Heart left ventricle (tissue), 16 donors: ENCODE data around the gene TMEM258. TPM values are rescaled to one million over a fixed set of nuclear protein-coding genes. Genes with fewer than 3 reads are reported as not detected.

Experiments used
- ATAC-seq, 4 donors: fragments of 200-7000 bp; cut with Tn5 transposase; one replicate each; pipeline ENCODE4 v1.9.1; 2020 to 2022; ENCODE audit warnings: moderate library complexity in 4 of 4, mild to moderate bottlenecking in 3 of 4, moderate number of reproducible peaks in 1 of 4
- DNase-seq, 5 donors: peaks; one replicate each; pipeline ENCODE4 v3.0.0-alpha.2; 2020
- H3K27ac ChIP-seq, 12 donors: fragments of 200-600 bp; sonication (generic) in 4 of 12; one replicate each; pipeline versions ENCODE4 v1.5.0 to v1.8.0; 2016 to 2022; ENCODE audit warnings: mild to moderate bottlenecking in 2 of 12
- H3K27me3 ChIP-seq, 9 donors: fragments of 200-600 bp; sonication (generic) in 2 of 9; one replicate each; pipeline versions ENCODE4 v1.5.1 to v1.8.0; 2016 to 2022; ENCODE audit warnings: mild to moderate bottlenecking in 3 of 9
- H3K36me3 ChIP-seq, 9 donors: fragments of 200-600 bp; sonication (generic) in 2 of 9; one replicate each; pipeline versions ENCODE4 v1.5.0 to v1.8.0; 2018 to 2022; ENCODE audit warnings: mild to moderate bottlenecking in 2 of 9
- H3K4me1 ChIP-seq, 12 donors: fragments of 200-600 bp; sonication (generic) in 4 of 12; one replicate each; pipeline versions ENCODE4 v1.5.0 to v1.8.0; 2016 to 2022; ENCODE audit warnings: mild to moderate bottlenecking in 3 of 12
- H3K4me3 ChIP-seq, 12 donors: fragments of 200-600 bp; sonication (generic) in 4 of 12; one replicate each; pipeline versions ENCODE4 v1.5.0 to v1.8.0; 2017 to 2022; ENCODE audit warnings: mild to moderate bottlenecking in 9 of 12, moderate library complexity in 4 of 12
- H3K9me3 ChIP-seq, 12 donors: fragments of 200-600 bp; sonication (generic) in 4 of 12; one replicate each; pipeline versions ENCODE4 v1.5.0 to v1.8.0; 2016 to 2022; ENCODE audit warnings: mild to moderate bottlenecking in 1 of 12
- POLR2A ChIP-seq, 2 donors: fragments of 450-650 bp; IDR thresholded peaks; one replicate each; pipeline ENCODE4 v1.6.1; 2017; ENCODE audit warnings: antibody characterized with exemption in 2 of 2, mild to moderate bottlenecking in 2 of 2, moderate library complexity in 2 of 2
- WGBS, 4 donors: extraction: QIAGEN DNeasy Blood & Tissue Kit in 2 of 4; methylation state at CpG; one replicate each; pipeline versions ENCODE4 v1.1.5 to v1.1.7; 2013 to 2018; 5-methylcytosine and 5-hydroxymethylcytosine counted together
- intact Hi-C, 10 donors: fragments of 100-400 bp; cut with DNase I; formaldehyde crosslinking; loops; one replicate each; pipeline versions ENCODE4 v1.11.1 to v1.14.2; 2022
- polyA plus RNA-seq, 2 donors: library from polyadenylated mRNA; stranded (reverse); fragments of 200-250 nt; gene quantifications; one replicate each; pipeline ENCODE4 v1.2.3, GENCODE V29; 2013
- total RNA-seq, 9 donors: library from RNA; depleted of rRNA in 2 of 9; stranded (reverse); fragments of >200 nt in 2 of 9; fragmentation: NEBNext Ultra II Directional in 3 of 9; extraction: Animal tissue kit (Norgen Biotek cat#: 25700) in 3 of 9; gene quantifications; one replicate each; pipeline versions ENCODE4 v1.1.0 to v1.2.4, GENCODE V29; 2016 to 2023
- TF ChIP-seq, protein P1 (sequence below), 12 donors: fragments of 200-600 bp; sonication (generic) in 4 of 12; IDR thresholded peaks; one replicate each; pipeline versions ENCODE4 v1.5.0 to v1.8.0; 2018 to 2022; ENCODE audit warnings: antibody characterized with exemption in 12 of 12, mild to moderate bottlenecking in 5 of 12
- donor health status: ischemic (EF 13 %, LVEDD 7.1; RV severe dilation, severe dysfunction).
- donor health status: healthy with polysubstance abuse.
- donor health status: DM: no; HTN: yes; CAD: no.
- donor health status: DM: no; HTN: no; CAD: no.
- donor health status: ischemic (EF 25% LVEDD 6.9; RV normal size, moderate dysfunction).
- donor health status: ischemic (EF 25% LVEDD 5.7; RV mildly dilated, moderate dysfunction).
- donor health status: healthy.
- donor health status: DM: yes; HTN: yes; CAD: no.
- donor health status: ischemic (EF 35%, LVEDD 5.7; RV mildly dilated, moderate dysfunction).
- donor health status: nonischemic (EF 11% LVEDD 7.7; RV severe dilation, severe dysfunction).
- donor health status: DM: yes; HTN: yes; CAD: no.
- donor health status: PGD.
- donor health status: ischemic (EF 29% LVEDD 5.4; RV normal size, mild dysfunction).
- donor health status: nonischemic (EF 23%, LVEDD 6.1; RV moderate dilation, normal function).

Gene TMEM258
- total and polyA plus RNA-seq, 11 donors: 48.0 to 139 (median 109) TPM

GRCh38 chr11:61826930-61827570 is 34.7 kb upstream of the TMEM258 start:
- no peak for TF ChIP-seq POLR2A (IDR thresholded peaks at IDR 0.05)
- TF ChIP-seq, protein P1, sequence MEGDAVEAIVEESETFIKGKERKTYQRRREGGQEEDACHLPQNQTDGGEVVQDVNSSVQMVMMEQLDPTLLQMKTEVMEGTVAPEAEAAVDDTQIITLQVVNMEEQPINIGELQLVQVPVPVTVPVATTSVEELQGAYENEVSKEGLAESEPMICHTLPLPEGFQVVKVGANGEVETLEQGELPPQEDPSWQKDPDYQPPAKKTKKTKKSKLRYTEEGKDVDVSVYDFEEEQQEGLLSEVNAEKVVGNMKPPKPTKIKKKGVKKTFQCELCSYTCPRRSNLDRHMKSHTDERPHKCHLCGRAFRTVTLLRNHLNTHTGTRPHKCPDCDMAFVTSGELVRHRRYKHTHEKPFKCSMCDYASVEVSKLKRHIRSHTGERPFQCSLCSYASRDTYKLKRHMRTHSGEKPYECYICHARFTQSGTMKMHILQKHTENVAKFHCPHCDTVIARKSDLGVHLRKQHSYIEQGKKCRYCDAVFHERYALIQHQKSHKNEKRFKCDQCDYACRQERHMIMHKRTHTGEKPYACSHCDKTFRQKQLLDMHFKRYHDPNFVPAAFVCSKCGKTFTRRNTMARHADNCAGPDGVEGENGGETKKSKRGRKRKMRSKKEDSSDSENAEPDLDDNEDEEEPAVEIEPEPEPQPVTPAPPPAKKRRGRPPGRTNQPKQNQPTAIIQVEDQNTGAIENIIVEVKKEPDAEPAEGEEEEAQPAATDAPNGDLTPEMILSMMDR (IDR thresholded peaks at IDR 0.05): no peak
- Histone ChIP-seq H3K4me1 (peaks cover 0 to 47% (median 24%) of the 10 kb centered on the region in 12 donors), H3K36me3 (no peaks in the 10 kb centered on the region), H3K4me3 (peak overlapping the region; percentile 47 to 80 (median 66)), H3K27ac (peak overlapping the region; percentile 40 to 96 (median 86)), H3K27me3 (no peaks in the 10 kb centered on the region), H3K9me3 (no peaks in the 10 kb centered on the region)
- intact Hi-C loops: no loop called here
- DNase-seq (peak in 2 of 5 donors; percentile 44 to 62), ATAC-seq (peak in 1 of 4 donors; percentile 8)
- 23 to 39% (median 27%) methylated on average over 20 to 23 of the region's 23 CpGs for WGBS, 4 donors

GRCh38 chr11:61820174-61820573 is 27.8 kb upstream of the TMEM258 start:
- ATAC-seq (no peak), DNase-seq (no peak)
- Histone ChIP-seq H3K27ac (no peak overlapping the region), H3K4me3 (no peak overlapping the region), H3K27me3 (no peaks in the 10 kb centered on the region), H3K36me3 (no peaks in the 10 kb centered on the region), H3K9me3 (no peaks in the 10 kb centered on the region), H3K4me1 (peaks cover 0 to 20% (median 6%) of the 10 kb centered on the region in 12 donors)
- intact Hi-C loops: no loop called here
- whole genome bisulfite sequencing, 4 donors: 92 to 99% (median 97%) methylated on average over 2 of the region's 2 CpGs
- TF ChIP-seq, protein P1 (IDR thresholded peaks at IDR 0.05): no peak
- TF ChIP-seq POLR2A (IDR thresholded peaks at IDR 0.05): no peak

DNA sequence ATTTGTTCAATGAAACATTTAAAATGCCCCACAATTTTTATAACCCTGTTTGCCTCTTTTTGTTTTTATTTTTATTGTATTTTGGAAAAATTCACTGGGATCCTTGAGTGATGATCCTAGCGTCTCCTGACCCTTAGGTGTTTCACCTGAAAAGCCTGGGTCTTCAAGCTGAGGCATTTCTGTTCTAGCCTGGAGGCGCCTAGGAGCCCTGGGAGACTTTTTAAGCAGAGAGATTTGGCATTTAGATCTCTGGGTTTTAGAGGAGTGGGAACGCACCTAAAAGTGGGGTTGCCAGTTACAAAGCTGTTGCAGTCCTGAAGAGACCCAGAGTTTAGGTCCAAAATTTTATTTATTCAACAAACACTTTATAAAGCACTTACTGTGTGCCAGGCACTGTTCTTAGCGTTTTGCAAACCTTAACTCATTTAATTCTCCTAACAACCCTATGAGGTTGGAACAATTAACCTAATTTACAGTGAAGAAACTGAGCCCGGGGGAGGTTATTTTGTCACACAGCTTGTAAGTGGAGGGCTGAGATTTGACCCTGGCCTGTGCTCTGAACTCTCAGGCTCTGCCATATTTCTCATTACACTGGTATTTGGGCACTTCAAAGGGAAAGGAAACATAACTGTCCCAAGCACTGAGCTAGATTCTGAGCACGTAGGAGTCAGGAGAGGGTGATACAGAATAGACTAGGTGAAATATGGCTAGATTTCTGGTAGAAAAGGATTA is 25.2 kb upstream of the TMEM258 start:
- Histone ChIP-seq H3K27me3 (no peaks in the 10 kb centered on the region), H3K27ac (peak overlapping the region in 11 of 12 donors; percentile 96 to 100 (median 98)), H3K4me3 (peak overlapping the region; percentile 59 to 91 (median 72)), H3K9me3 (no peaks in the 10 kb centered on the region), H3K4me1 (peaks cover 0 to 25% (median 10%) of the 10 kb centered on the region in 12 donors), H3K36me3 (peaks cover 0 to 3% (median under 1%) of the 10 kb centered on the region in 9 donors)
- DNase-seq (no peak), ATAC-seq (no peak)
- TF ChIP-seq POLR2A (IDR thresholded peaks at IDR 0.05): no peak
- TF ChIP-seq, protein P1 (IDR thresholded peaks at IDR 0.05): no peak
- intact Hi-C loops: loop anchor here in 6 of 10 donors (5.0 to 10.0 kb wide), 5 partner anchors 35 to 75 kb away; partner anchors contain the start of gene FADS3 (in 3 of the 6)
- WGBS, 4 donors: 79 to 83% (median 81%) methylated on average over 6 of the region's 6 CpGs
